Ovary (tissue), 10 donors: ENCODE measurements around the gene AMER2. TPM values are rescaled to one million over a fixed set of nuclear protein-coding genes. Genes with fewer than 3 reads are reported as not detected.

ENCODE experiments used
- DNase-seq, 5 donors: peaks; one replicate each; pipeline ENCODE4 v3.0.0-alpha.2; 2019 to 2020
- H3K27ac ChIP-seq, 2 donors: fragments of 200-600 bp; one replicate each; pipeline versions ENCODE4 v1.5.1 to v1.8.0; 2019 to 2022
- H3K27me3 ChIP-seq: fragments of 200-600 bp; one replicate; pipeline ENCODE4 v1.8.0; 2022
- H3K36me3 ChIP-seq: fragments of 200-600 bp; sonication (generic); one replicate; pipeline ENCODE4 v1.5.1; 2019
- H3K4me1 ChIP-seq: one replicate; pipeline ENCODE4 v1.8.1; 2013; ENCODE audit warnings: mild to moderate bottlenecking, moderate library complexity; ENCODE audit not compliant: insufficient read depth
- H3K4me3 ChIP-seq: fragments of 200-600 bp; sonication (generic); one replicate; pipeline ENCODE4 v1.5.1; 2017
- H3K9me3 ChIP-seq, 2 donors: fragments of 200-600 bp in 1 of 2; sonication (generic) in 1 of 2; one replicate each; pipeline versions ENCODE4 v1.5.1 to v1.8.1; 2013 to 2019; ENCODE audit warnings: mild to moderate bottlenecking in 1 of 2, moderate library complexity in 1 of 2
- CTCF ChIP-seq, 3 donors: fragments of 450-650 bp in 2 of 3; fragments of 200-600 bp in 1 of 3; IDR thresholded peaks; one replicate each; pipeline versions ENCODE4 v1.5.1 to v1.8.0; 2016 to 2022; ENCODE audit warnings: antibody characterized with exemption in 3 of 3, mild to moderate bottlenecking in 1 of 3
- EP300 ChIP-seq: sonication (generic); formaldehyde crosslinking; IDR thresholded peaks from one replicate; pipeline ENCODE4 v1.6.1; 2017; ENCODE audit warnings: antibody characterized with exemption
- POLR2A ChIP-seq: fragments of 450-650 bp; IDR thresholded peaks from one replicate; pipeline ENCODE4 v1.6.1; 2017; ENCODE audit warnings: antibody characterized with exemption, mild to moderate bottlenecking, moderate library complexity
- WGBS, 3 donors: extraction: QIAGEN DNeasy Blood & Tissue Kit in 1 of 3; methylation state at CpG; one replicate each; pipeline versions ENCODE4 v1.1.5 to v1.1.7; 2013 to 2017; 5-methylcytosine and 5-hydroxymethylcytosine counted together
- intact Hi-C, 4 donors: fragments of 100-400 bp; cut with DNase I; formaldehyde crosslinking; loops; one replicate each; pipeline versions ENCODE4 v1.11.0 to v1.15.1; 2022 to 2023
- long read RNA-seq, 3 donors: library from polyadenylated mRNA in 2 of 3; unstranded in 2 of 3; transcript quantifications; one replicate each; pipeline ENCODE4 v2.0.0 and lab custom pipeline, GENCODE V29; 2021 to 2026
- polyA plus RNA-seq, 2 donors: library from polyadenylated mRNA; stranded (reverse); fragments of 200-250 nt in 1 of 2; fragments of 350-450 nt in 1 of 2; fragmentation: Illumina TruSeq in 1 of 2; extraction: RNeasy Lipid Tissue Mini Kit (QIAGEN cat#74804) in 1 of 2; gene quantifications; one replicate each; pipeline ENCODE4 v1.2.3, GENCODE V29; 2013 to 2014
- total RNA-seq, 7 donors: library from RNA; depleted of rRNA in 2 of 7; stranded (reverse); fragments of >200 nt in 2 of 7; fragmentation: NEBNext Ultra II Directional in 3 of 7; extraction: Animal tissue kit (Norgen Biotek cat#: 25700) in 3 of 7; gene quantifications; one replicate each; pipeline versions ENCODE4 v1.1.0 to v1.2.4, GENCODE V29; 2016 to 2023
- donor health status: DM: no; HTN: no; CAD: no; lungs with moderate emphysema.
- donor health status: DM: no; HTN: no; CAD: no.
- donor health status: Bipolar disorder and iron deficiency.
- donor health status: DM: yes; HTN: yes; CAD: no.
- donor health status: DM: no; HTN: no; CAD: no.
- donor health status: DM: yes; HTN: yes; CAD: no.

The AMER2 gene
- total RNA-seq (under 1 TPM in 3 of 7 donors, not detected in 4; under 0.01 to 0.05 (median 0.05) TPM), polyA plus RNA-seq (under 1 TPM in 1 of 2 donors, not detected in 1; 0.03 TPM)
- long read RNA-seq, donor 1 = 0 reads
- long read RNA-seq, donor 2, partial matches to known transcripts = 0 of 2 reads
- long read RNA-seq, donor 2, other reads (novel, unspliced or antisense) = 0 of 2 reads
- long read RNA-seq, donor 3 = 0 reads

DNA sequence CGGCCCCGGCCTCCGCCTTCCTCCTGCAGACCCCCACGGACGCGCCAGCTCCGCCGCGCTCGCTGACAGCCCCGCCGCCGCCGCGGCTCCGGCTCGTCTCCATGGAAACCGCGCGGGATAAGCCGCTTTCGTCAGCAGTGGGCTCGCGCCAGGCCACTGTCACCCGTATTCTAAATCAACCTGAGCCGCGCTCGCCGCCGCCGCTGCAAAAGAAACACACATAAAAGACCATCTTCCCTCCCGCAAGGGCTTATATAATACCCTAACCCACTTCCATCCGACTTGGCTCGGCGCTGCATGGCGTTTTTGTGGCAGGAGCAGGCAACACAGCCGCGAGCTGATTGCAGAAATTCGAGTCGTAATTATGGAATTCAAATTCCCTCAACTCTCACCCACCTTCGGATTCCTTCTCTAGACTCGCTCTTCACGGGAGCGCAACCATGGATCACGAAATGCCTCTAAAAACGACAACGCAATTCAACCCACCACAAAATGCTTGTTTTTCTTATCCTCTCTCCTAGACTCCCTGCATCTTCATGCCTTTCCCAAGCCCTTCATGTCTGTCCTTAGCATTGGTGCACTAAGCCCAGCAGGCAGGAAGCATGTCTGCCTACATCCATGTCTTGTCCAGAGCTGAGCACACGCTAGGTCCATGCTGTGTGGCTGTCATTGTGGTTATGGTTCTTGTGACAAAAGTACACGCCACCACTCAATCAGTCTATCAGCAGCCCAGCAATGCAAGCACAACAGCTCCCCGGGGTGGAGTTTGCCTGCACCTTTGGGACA is at the start of gene AMER2:
Gene AMER2 (minus strand): TSS at position 772 of the 786 bp plus-strand sequence. CDS start 669 bp downstream, at position 103.
- H3K27ac ChIP-seq = no peak within 1 kb of the TSS
- peak in 2 of 5 donors; percentile 20 to 42 for DNase-seq
- 3 to 6% (median 4%) methylated on average over 36 to 50 of the region's 50 CpGs for WGBS, 3 donors
- no peaks in the 10 kb centered on the region for H3K27me3 ChIP-seq
- intact Hi-C loops = no loop called here
- H3K9me3 ChIP-seq = no peaks in the 10 kb centered on the region
- no peaks in the 10 kb centered on the region for H3K4me1 ChIP-seq
- peak within 1 kb of the TSS; percentile 5 for H3K4me3 ChIP-seq
- TF ChIP-seq CTCF (IDR thresholded peaks at IDR 0.05) (no peak), POLR2A (no peak), EP300 (no peak)
- H3K36me3 ChIP-seq = no peaks in the 10 kb centered on the region

- H3K27ac ChIP-seq = no peak overlapping the region
- H3K9me3 ChIP-seq = no peaks in the 10 kb centered on the region
- DNase-seq = no peak
- H3K4me3 ChIP-seq = no peak overlapping the region
- no peaks in the 10 kb centered on the region for H3K36me3 ChIP-seq
- H3K4me1 ChIP-seq = no peaks in the 10 kb centered on the region
- WGBS, 3 donors = 71 to 85% (median 79%) methylated on average over 5 of the region's 5 CpGs
- TF ChIP-seq CTCF (IDR thresholded peaks at IDR 0.05) (no peak), POLR2A (no peak), EP300 (no peak)
- H3K27me3 ChIP-seq = no peaks in the 10 kb centered on the region
- intact Hi-C loops = no loop called here
These were observed 45.9 kb upstream of the AMER2 start for GRCh38 chr13:25218019-25218418.

- DNase-seq = no peak
These were observed 45.2 kb upstream of the AMER2 start for GRCh38 chr13:25217023-25217885.

More at GRCh38 chr13:25217023-25217885, 45.2 kb upstream of the AMER2 start:
- Histone ChIP-seq H3K27ac (no peak overlapping the region), H3K36me3 (no peaks in the 10 kb centered on the region), H3K4me3 (no peak overlapping the region), H3K4me1 (no peaks in the 10 kb centered on the region), H3K9me3 (no peaks in the 10 kb centered on the region), H3K27me3 (no peaks in the 10 kb centered on the region)
- intact Hi-C loops = no loop called here
- WGBS, 3 donors = 52 to 55% (median 54%) methylated on average over 12 of the region's 12 CpGs
- TF ChIP-seq EP300 = no peak
- TF ChIP-seq POLR2A = no peak
- TF ChIP-seq CTCF (IDR thresholded peaks at IDR 0.05) = no peak
